Osteoblast (primary cell): ENCODE results near the gene NAPSA. TPM values are rescaled to one million over a fixed set of nuclear protein-coding genes. Genes with fewer than 3 reads are reported as not detected.
A peak's percentile ranks its signal among the peaks of the same experiment; 100 is the strongest.
"Not testable (repeated sequence)": the region's sequence is repeated elsewhere in the genome, so short reads cannot be mapped to it uniquely, and the experiment has no call there.

ENCODE experiments used
- DNase-seq: peaks from one replicate; pipeline ENCODE4 v3.0.0; 2011; ENCODE audit warnings: low spot score, mixed read lengths; ENCODE audit not compliant: insufficient read length; ENCODE audit errors: missing footprints
- H2AFZ ChIP-seq: 2 replicates; pipeline ENCODE4 v1.6.0; 2011; ENCODE audit warnings: mild to moderate bottlenecking, low read length
- H3K27ac ChIP-seq: 2 replicates; pipeline ENCODE4 v1.5.1; 2011; ENCODE audit warnings: mild to moderate bottlenecking, low read depth, low read length, moderate library complexity
- H3K27me3 ChIP-seq: 2 replicates; pipeline ENCODE4 v1.6.0; 2012; ENCODE audit warnings: mild to moderate bottlenecking, control low read depth, inconsistent platforms, low read length, moderate library complexity; ENCODE audit not compliant: insufficient read depth
- H3K36me3 ChIP-seq: 2 replicates; pipeline ENCODE4 v1.5.1; 2011; ENCODE audit warnings: mild to moderate bottlenecking, low read length, control low read depth, moderate library complexity; ENCODE audit not compliant: insufficient read depth
- H3K4me1 ChIP-seq: 2 replicates; pipeline ENCODE4 v1.5.1; 2011; ENCODE audit warnings: mild to moderate bottlenecking, low read length, control low read depth, moderate library complexity; ENCODE audit not compliant: insufficient read depth
- H3K4me2 ChIP-seq: 2 replicates; pipeline ENCODE4 v1.6.0; 2011; ENCODE audit warnings: mild to moderate bottlenecking, low read length; ENCODE audit not compliant: insufficient read depth
- H3K4me3 ChIP-seq: fragments of 200-600 bp; sonication (generic); 3 replicates; pipeline ENCODE4 v1.5.1; 2012; ENCODE audit warnings: mild to moderate bottlenecking, low read length, inconsistent platforms; ENCODE audit not compliant: insufficient read depth
- H3K79me2 ChIP-seq: 2 replicates; pipeline ENCODE4 v1.6.0; 2012; ENCODE audit warnings: mild to moderate bottlenecking, low read length, control low read depth, inconsistent platforms; ENCODE audit not compliant: insufficient read depth
- H3K9me3 ChIP-seq: 2 replicates; pipeline ENCODE4 v1.5.1; 2011; ENCODE audit warnings: low read depth, low read length, control low read depth
- H4K20me1 ChIP-seq: 2 replicates; pipeline ENCODE4 v1.6.0; 2012; ENCODE audit warnings: mild to moderate bottlenecking, low read length, control low read depth; ENCODE audit not compliant: insufficient read depth
- total RNA-seq: library from RNA; depleted of rRNA; stranded (reverse); fragments of >200 nt; gene quantifications from 2 replicates; pipeline ENCODE4 v1.2.3, GENCODE V29; 2012
- TF ChIP-seq, protein P1 (sequence below): IDR thresholded peaks from 2 replicates; pipeline ENCODE4 v1.5.1; 2011; ENCODE audit warnings: mild to moderate bottlenecking, low read depth, low read length, moderate library complexity; ENCODE audit errors: extremely low read depth

Gene NAPSA
- total RNA-seq, 1 donor: under 0.01 TPM

DNA sequence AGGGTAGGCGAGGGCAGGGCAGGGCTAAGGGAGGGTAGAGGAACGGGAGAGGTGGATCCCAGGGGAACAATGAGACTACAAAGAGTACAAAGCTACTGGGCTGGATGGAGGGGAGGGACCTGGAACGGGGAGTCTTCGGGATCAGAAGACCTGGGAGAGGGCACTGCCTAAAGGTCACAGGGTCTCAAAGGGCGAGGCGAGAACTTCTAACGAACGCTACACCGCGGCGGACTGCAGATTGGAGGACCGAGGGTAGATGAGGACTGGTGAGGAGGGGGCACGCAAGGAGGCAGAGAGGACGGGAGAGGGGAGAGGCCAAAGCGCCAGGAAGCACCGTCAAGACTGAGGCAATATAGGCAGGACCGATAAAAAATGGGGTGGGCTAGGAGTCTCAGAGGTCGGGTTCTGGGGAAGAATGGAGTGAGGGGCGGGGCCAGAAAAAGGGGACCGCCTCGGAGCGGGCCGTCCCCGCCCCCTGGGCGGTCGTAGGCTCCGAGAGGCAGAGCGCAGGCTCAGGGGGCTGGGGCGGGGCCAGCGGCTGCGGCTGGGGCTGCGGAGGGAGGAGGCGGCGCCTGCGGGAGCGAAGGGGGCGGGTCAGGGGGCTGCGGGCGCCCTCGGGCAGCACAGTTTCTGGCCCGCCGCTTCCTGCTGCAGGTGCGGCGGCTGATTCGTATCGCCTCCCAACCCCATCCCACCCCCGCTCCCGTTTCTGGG, 34.9 kb downstream of the NAPSA start:
- Histone ChIP-seq H2AFZ (no peak overlapping the region), H3K79me2 (no peaks in the 10 kb centered on the region), H3K4me1 (peaks cover 9% of the 10 kb centered on the region), H3K27ac (no peak overlapping the region), H3K36me3 (no peaks in the 10 kb centered on the region), H3K4me3 (no peak overlapping the region), H4K20me1 (no peaks in the 10 kb centered on the region), H3K27me3 (peaks cover 60% of the 10 kb centered on the region), H3K9me3 (no peaks in the 10 kb centered on the region), H3K4me2 (no peak overlapping the region)
- DNase-seq: peak; percentile 92
- TF ChIP-seq, protein P1, sequence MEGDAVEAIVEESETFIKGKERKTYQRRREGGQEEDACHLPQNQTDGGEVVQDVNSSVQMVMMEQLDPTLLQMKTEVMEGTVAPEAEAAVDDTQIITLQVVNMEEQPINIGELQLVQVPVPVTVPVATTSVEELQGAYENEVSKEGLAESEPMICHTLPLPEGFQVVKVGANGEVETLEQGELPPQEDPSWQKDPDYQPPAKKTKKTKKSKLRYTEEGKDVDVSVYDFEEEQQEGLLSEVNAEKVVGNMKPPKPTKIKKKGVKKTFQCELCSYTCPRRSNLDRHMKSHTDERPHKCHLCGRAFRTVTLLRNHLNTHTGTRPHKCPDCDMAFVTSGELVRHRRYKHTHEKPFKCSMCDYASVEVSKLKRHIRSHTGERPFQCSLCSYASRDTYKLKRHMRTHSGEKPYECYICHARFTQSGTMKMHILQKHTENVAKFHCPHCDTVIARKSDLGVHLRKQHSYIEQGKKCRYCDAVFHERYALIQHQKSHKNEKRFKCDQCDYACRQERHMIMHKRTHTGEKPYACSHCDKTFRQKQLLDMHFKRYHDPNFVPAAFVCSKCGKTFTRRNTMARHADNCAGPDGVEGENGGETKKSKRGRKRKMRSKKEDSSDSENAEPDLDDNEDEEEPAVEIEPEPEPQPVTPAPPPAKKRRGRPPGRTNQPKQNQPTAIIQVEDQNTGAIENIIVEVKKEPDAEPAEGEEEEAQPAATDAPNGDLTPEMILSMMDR: no peak

DNA sequence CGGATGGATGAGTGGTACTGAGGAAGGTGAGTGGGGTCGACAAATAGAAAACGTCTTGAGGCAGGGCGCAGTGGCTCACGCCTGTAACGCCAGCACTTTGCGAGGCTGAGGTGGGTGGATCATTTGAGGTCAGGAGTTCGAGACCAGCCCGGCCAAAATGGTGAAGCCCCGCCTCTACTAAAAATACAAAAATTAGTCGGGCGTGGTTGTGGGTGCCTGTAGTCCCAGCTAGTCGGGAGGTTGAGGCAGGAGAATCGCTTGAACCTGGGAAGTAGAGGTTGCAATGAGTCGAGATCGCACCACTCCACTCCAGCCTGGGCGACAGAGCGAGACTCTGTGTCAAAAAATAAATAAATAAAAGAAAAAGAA, 35.5 kb downstream of the NAPSA start:
- not testable (repeated sequence) for H4K20me1 ChIP-seq, H2AFZ ChIP-seq, H3K27ac ChIP-seq, H3K79me2 ChIP-seq, H3K36me3 ChIP-seq, H3K4me3 ChIP-seq, H3K9me3 ChIP-seq, DNase-seq, H3K4me1 ChIP-seq
- Histone ChIP-seq H3K4me2 (peak overlapping the region; percentile 69), H3K27me3 (peaks cover 60% of the 10 kb centered on the region)

DNA sequence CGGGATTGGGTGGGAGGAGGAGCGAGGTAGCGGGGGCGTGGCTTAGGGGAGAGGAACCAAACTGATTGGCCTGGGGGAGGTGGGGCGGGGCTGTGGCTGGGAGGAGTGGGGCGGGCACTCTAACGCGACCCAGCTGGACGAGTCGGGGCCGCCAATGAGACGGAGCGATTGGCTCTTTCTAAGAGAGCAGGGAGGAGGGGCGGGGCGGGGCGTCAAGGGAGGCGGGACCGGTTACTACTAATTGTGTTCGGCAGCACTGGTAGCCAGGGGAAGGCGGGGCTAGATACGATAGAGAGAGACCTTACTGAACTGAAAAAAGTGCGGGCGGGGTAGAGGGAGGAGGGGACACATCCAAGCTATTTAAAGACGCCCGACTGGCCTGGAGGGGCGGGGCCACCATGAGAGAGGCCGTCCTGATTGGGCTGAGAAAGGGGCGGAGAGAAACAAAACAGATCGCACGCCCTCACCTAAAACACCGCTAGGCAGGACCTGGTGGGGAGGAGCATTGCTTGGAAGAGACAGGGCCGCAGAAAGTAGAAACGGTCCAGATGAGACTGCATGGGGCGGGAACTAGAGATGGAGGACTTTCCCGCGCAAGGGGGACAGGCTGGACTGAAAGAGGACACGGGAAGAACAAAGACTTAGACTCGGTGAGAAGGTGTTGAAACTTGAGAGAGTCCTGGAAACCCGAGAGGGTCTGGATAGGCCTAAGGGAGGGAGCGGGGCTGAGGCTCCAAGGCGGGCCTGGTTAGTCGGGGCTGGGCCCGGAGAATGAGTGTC, 36.1 kb downstream of the NAPSA start, which contains the start of gene KCNC3:
TSS of gene KCNC3 (minus strand) at position 232 of the 780 bp plus-strand sequence. CDS start 295 bp downstream, outside the sequence.
- Histone ChIP-seq H3K9me3 (no peaks in the 10 kb centered on the region), H3K4me3 (peak within 1 kb of the TSS; percentile 44), H3K36me3 (no peaks in the 10 kb centered on the region), H3K79me2 (no peaks in the 10 kb centered on the region), H4K20me1 (no peaks in the 10 kb centered on the region), H3K27ac (no peak within 1 kb of the TSS), H3K4me2 (peak within 1 kb of the TSS; percentile 69), H2AFZ (peak within 1 kb of the TSS; percentile 56), H3K27me3 (peaks cover 60% of the 10 kb centered on the region), H3K4me1 (peaks cover 9% of the 10 kb centered on the region)
- DNase-seq: peak; percentile 100
- TF ChIP-seq, protein P1: no peak

DNA sequence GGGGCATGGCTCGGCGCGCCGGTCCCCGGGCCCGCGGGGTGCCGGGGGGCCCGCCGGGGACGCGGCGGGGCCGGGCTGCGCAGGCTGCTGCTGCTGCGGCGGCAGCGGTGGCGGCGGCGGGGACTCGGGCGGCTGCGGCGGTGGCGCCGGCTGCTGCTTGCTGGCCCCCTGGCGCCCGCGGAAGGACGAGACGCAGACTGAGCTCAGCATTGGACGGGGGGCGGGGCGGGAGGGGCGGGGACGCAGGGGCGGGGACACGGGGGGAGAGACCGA, 36.6 kb downstream of the NAPSA start:
- Histone ChIP-seq H3K4me3 (no peak overlapping the region), H2AFZ (no peak overlapping the region)
- TF ChIP-seq, protein P1: no peak

More for the DNA sequence above, 36.6 kb downstream of the NAPSA start:
- no peaks in the 10 kb centered on the region for H3K36me3 ChIP-seq
- no peak for DNase-seq
- no peaks in the 10 kb centered on the region for H3K9me3 ChIP-seq
- peaks cover 7% of the 10 kb centered on the region for H3K4me1 ChIP-seq
- H3K27ac ChIP-seq: no peak overlapping the region
- H3K27me3 ChIP-seq: peaks cover 60% of the 10 kb centered on the region
- no peak overlapping the region for H3K4me2 ChIP-seq
- no peaks in the 10 kb centered on the region for H4K20me1 ChIP-seq
- no peaks in the 10 kb centered on the region for H3K79me2 ChIP-seq
